Heart left ventricle (tissue), 13 donors: ENCODE results near the gene FOXP4.

Experiments
- POLR2A ChIP-seq, 2 donors: fragments of 450-650 bp; IDR thresholded peaks; one replicate each; pipeline ENCODE4 v1.6.1; 2017; ENCODE audit warnings: antibody characterized with exemption in 2 of 2, mild to moderate bottlenecking in 2 of 2, moderate library complexity in 2 of 2
- TF ChIP-seq, protein P1 (sequence below), 12 donors: fragments of 200-600 bp; sonication (generic) in 4 of 12; IDR thresholded peaks; one replicate each; pipeline versions ENCODE4 v1.5.0 to v1.8.0; 2018 to 2022; ENCODE audit warnings: antibody characterized with exemption in 12 of 12, mild to moderate bottlenecking in 5 of 12
- donor health status: ischemic (EF 13 %, LVEDD 7.1; RV severe dilation, severe dysfunction).
- donor health status: DM: no; HTN: yes; CAD: no.
- donor health status: DM: no; HTN: no; CAD: no.
- donor health status: ischemic (EF 25% LVEDD 6.9; RV normal size, moderate dysfunction).
- donor health status: ischemic (EF 25% LVEDD 5.7; RV mildly dilated, moderate dysfunction).
- donor health status: ischemic (EF 35%, LVEDD 5.7; RV mildly dilated, moderate dysfunction).
- donor health status: nonischemic (EF 11% LVEDD 7.7; RV severe dilation, severe dysfunction).
- donor health status: DM: yes; HTN: yes; CAD: no.
- donor health status: PGD.
- donor health status: ischemic (EF 29% LVEDD 5.4; RV normal size, mild dysfunction).
- donor health status: nonischemic (EF 23%, LVEDD 6.1; RV moderate dilation, normal function).

DNA sequence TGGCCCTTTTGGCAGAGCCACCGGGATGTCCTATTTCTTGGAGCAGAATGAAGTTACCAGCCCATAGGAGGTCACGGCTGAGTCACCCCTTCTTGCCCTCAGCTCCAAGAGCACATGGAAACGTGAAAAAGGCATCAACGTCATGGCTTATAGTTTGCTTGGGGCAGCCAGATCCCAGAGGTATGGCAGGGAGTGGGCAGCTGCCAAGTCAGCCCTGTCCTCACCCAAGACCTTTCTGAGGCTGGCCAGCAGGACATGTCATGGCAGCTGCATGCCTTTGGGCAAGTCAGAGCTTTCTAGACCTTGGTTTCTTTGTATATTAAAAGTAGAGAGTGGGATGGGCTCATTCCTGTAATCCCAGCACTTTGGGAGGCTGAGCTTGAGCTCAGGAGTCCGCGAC, 83.9 kb downstream of the FOXP4 start:
- no peak for TF ChIP-seq POLR2A (IDR thresholded peaks at IDR 0.05)
- TF ChIP-seq, protein P1, sequence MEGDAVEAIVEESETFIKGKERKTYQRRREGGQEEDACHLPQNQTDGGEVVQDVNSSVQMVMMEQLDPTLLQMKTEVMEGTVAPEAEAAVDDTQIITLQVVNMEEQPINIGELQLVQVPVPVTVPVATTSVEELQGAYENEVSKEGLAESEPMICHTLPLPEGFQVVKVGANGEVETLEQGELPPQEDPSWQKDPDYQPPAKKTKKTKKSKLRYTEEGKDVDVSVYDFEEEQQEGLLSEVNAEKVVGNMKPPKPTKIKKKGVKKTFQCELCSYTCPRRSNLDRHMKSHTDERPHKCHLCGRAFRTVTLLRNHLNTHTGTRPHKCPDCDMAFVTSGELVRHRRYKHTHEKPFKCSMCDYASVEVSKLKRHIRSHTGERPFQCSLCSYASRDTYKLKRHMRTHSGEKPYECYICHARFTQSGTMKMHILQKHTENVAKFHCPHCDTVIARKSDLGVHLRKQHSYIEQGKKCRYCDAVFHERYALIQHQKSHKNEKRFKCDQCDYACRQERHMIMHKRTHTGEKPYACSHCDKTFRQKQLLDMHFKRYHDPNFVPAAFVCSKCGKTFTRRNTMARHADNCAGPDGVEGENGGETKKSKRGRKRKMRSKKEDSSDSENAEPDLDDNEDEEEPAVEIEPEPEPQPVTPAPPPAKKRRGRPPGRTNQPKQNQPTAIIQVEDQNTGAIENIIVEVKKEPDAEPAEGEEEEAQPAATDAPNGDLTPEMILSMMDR (IDR thresholded peaks at IDR 0.05): no peak
